ENCODE results near the gene GTPBP1. TPM values are rescaled to one million over a fixed set of nuclear protein-coding genes. Genes with fewer than 3 reads are reported as not detected.

Gene GTPBP1
- total RNA-seq, 4 donors from 2014 or later: 53.1 to 79.9 (median 72.7) TPM

- WGBS, 2 donors: 70 to 72% methylated on average over 6 of the region's 6 CpGs
These were observed 70.3 kb downstream of the GTPBP1 start for GRCh38 chr22:38776086-38776485.

GRCh38 chr22:38777087-38777671 lies 71.4 kb downstream of the GTPBP1 start:
- WGBS, 2 donors: 84 to 90% methylated on average over 27 of the region's 27 CpGs
- TF ChIP-seq POLR2A (IDR thresholded peaks at IDR 0.05) (no peak), CTCF (IDR thresholded peaks at IDR 0.05) (no peak)
- intact Hi-C loops (cut with DNase I; ENCODE audit: low total_unique reads): no loop called here
- H3K4me3 ChIP-seq (ENCODE audit: low read depth, poor library complexity, severe bottlenecking): no peak overlapping the region
- DNase-seq (ENCODE audit: low spot score in 2 of 2): no peak

More at GRCh38 chr22:38776086-38776485, 70.3 kb downstream of the GTPBP1 start:
- intact Hi-C loops (cut with DNase I; ENCODE audit: low total_unique reads): no loop called here
- H3K4me3 ChIP-seq (ENCODE audit: low read depth, poor library complexity, severe bottlenecking): no peak overlapping the region
- no peak for TF ChIP-seq POLR2A (IDR thresholded peaks at IDR 0.05)
- TF ChIP-seq CTCF (IDR thresholded peaks at IDR 0.05): no peak
- DNase-seq (ENCODE audit: low spot score in 2 of 2): no peak

GRCh38 chr22:38781033-38781432 lies 75.3 kb downstream of the GTPBP1 start:
- TF ChIP-seq CTCF (IDR thresholded peaks at IDR 0.05) (no peak), POLR2A (IDR thresholded peaks at IDR 0.05) (no peak)
- DNase-seq (ENCODE audit: low spot score in 2 of 2): no peak
- intact Hi-C loops (cut with DNase I; ENCODE audit: low total_unique reads): no loop called here
- 60 to 81% methylated on average over 13 of the region's 13 CpGs for WGBS, 2 donors
- no peak overlapping the region for H3K4me3 ChIP-seq (ENCODE audit: low read depth, poor library complexity, severe bottlenecking)

DNA sequence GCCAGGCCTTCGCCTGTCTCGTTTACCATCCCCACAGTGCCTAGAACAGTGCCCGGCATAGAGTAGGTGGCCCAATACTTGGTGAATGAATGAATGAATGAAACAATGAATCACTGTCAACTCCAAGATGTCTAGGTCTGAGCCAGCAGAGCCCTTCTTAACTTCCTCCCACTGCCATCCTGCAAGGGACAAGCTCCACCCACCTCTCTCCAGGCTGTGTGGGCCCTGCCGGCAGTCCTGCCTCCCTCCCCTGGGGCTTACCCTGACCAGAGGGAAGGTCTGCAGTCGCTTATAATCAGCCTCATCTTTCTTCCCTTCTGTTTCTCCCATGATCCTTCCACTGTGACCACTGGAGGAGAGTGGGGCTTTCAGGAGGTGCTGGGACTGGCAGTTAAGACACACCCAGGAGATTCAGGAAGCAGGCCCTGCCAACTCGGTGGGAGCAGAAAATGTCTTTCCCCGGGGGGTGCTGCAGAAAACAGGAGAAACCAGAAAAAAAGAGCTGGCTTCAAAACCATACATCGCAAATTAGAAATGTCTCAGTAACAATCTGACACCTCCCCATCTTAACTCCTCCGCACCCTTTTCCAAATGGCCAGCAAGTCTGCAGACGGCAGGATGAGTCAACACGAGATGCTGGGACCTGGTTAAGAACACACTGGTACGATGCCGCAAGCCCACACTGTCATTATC lies 76.8 kb downstream of the GTPBP1 start:
- 59 to 67% methylated on average over 13 of the region's 13 CpGs for WGBS, 2 donors
- TF ChIP-seq CTCF (IDR thresholded peaks at IDR 0.05) (no peak), POLR2A (IDR thresholded peaks at IDR 0.05) (no peak)
- intact Hi-C loops (cut with DNase I; ENCODE audit: low total_unique reads): no loop called here
- no peak for DNase-seq (ENCODE audit: low spot score in 2 of 2)
- no peak overlapping the region for H3K4me3 ChIP-seq (ENCODE audit: low read depth, poor library complexity, severe bottlenecking)

Other genes with a start within 250 kb of the GTPBP1 start
- 1 to 10 TPM in 2 of 4 donors, under 1 TPM in 2; 0.80 to 5.1 (median 1.3) TPM for gene KDELR3, start 237.8 kb upstream of the GTPBP1 start, total RNA-seq
- 100 to 1,000 TPM; 419 to 723 (median 493) TPM for gene DDX17, start 199.6 kb upstream of the GTPBP1 start, total RNA-seq
- gene DMC1, start 135.8 kb upstream of the GTPBP1 start, total RNA-seq: 1 to 10 TPM in 1 of 4 donors, under 1 TPM in 2, not detected in 1; 0.22 to 3.5 (median 0.49) TPM
- 1 to 10 TPM in 3 of 4 donors, under 1 TPM in 1; 0.97 to 3.9 (median 2.4) TPM for gene FAM227A, start 49.6 kb upstream of the GTPBP1 start, total RNA-seq
- 10 to 100 TPM; 16.6 to 26.6 (median 22.1) TPM for gene CBY1, start 49.3 kb upstream of the GTPBP1 start, total RNA-seq
- gene TOMM22, start 24.0 kb upstream of the GTPBP1 start, total RNA-seq: 10 to 100 TPM; 24.8 to 42.2 (median 34.5) TPM
- 10 to 100 TPM; 52.0 to 90.6 (median 68.0) TPM for gene JOSD1, start 5.0 kb upstream of the GTPBP1 start, total RNA-seq
- 100 to 1,000 TPM; 231 to 344 (median 282) TPM for gene SUN2, start 50.1 kb downstream of the GTPBP1 start, total RNA-seq
- gene DNAL4, start 88.2 kb downstream of the GTPBP1 start, total RNA-seq: 10 to 100 TPM; 15.3 to 24.2 (median 23.7) TPM
- gene NPTXR, start 138.1 kb downstream of the GTPBP1 start, total RNA-seq: 1 to 10 TPM in 2 of 4 donors, under 1 TPM in 2; 0.34 to 4.6 (median 1.7) TPM
- 10 to 100 TPM in 2 of 4 donors, 1 to 10 TPM in 2; 5.1 to 20.0 (median 13.9) TPM for gene CBX6, start 166.3 kb downstream of the GTPBP1 start, total RNA-seq

Measured in lower leg skin (tissue), 4 donors.